Stimulated activated CD4-positive, alpha-beta T cell treated with anti-CD3 and anti-CD28 coated beads, Interleukin-2, amount 100 ng/mL, for 4 hours (primary cell): ENCODE data around the gene FCGR3A.
"Not testable (repeated sequence)": the region's sequence is repeated elsewhere in the genome, so short reads cannot be mapped to it uniquely, and the experiment has no call there.

ENCODE experiments used
- DNase-seq: peaks from one replicate; pipeline ENCODE4 v3.0.0-alpha.2; 2020; ENCODE audit warnings: low read depth

FCGR3A gene

DNA sequence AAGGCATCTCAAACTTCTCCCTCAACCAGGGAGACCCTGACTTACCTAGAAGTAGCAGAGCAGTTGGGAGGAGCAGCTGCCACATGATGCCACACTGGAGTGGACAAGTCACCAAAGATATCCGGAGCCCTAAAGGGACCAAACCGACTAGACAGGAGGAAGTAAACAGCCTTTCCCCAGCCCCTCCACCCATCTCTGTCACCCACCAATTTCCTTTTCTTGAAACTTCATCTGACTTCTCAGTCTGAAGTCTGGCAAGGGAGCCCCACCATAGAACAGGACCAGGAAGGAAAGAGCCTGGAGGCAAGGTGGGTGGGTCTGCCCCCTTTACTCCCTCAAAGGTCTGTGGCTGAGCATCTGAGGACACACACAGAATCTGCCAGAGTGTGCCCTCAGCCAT lies at the start of gene FCGR3A:
Gene FCGR3A, minus strand, starts transcription at position 167 of the 400 bp plus-strand sequence. Its CDS starts 82 bp downstream, at position 85.
- no peak for DNase-seq

- not testable (repeated sequence) for DNase-seq
These were observed 47.5 kb upstream of the FCGR3A start for GRCh38 chr1:161597077-161597476.

- DNase-seq, result not testable (repeated sequence)
These were observed 46.0 kb upstream of the FCGR3A start for GRCh38 chr1:161595583-161595982.

DNA sequence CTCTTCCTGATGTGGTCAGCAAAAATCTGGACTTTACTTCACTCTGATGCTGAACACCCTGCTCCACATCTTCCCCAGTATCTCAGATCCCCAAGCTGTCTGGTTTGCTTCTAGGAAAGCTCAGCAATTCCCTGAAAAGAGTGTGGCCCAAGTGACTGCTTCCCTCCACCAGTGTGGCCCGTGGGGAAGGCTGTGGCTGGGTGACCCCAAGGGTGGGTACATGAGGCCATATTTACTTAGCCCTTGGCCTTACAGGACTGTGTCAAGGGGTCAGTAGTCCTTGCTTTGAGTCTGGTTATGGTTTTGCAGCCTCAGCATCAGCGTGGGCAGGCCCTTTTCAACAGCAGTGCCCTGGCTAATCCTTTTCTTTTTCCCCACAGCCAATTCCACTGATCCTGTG lies 45.6 kb upstream of the FCGR3A start:
- DNase-seq, result not testable (repeated sequence)

- not testable (repeated sequence) for DNase-seq
These were observed 44.8 kb upstream of the FCGR3A start for GRCh38 chr1:161594269-161594984.

- not testable (repeated sequence) for DNase-seq
These were observed 43.6 kb upstream of the FCGR3A start for GRCh38 chr1:161593092-161593755.

DNA sequence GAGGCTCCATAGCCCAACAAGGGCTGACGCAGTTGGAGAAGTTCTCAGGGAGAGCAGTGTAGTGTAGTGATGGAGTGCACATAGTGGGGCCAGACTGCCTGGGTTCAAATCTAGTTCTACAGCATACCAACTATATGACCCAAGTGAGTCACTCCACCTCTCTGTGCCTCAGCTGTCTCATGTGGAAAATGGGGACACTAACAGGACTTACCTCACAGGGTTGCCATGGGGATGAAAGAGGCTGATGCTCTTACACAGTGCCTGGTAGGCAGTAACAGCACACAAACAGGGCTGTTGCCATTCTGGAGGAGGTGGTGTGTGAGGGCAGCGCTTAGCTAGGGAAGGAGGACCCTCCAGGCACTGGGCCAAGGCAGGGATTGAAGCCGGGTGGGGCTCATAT lies 43.0 kb upstream of the FCGR3A start:
- DNase-seq, result not testable (repeated sequence)

DNA sequence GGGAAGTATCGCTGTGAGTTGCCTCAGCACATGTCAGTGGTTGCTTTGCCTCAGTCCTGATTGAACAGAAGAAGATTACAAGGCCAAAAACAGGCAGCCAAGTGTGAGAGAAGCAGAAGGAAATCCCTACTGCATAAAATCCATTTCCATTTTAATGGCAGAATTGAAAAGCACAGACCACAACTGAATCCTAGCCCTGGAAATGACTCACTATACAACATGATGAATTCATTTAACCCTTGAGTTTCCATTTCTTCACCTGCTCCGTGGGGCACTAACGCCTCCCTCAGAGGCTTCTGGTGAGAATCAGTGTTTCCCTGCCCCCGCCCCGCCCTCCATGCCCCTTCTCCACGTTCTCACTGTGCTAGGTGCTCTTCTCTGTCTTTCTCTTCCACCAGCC lies 40.3 kb upstream of the FCGR3A start:
- not testable (repeated sequence) for DNase-seq

GRCh38 chr1:161589365-161589764 lies 39.7 kb upstream of the FCGR3A start:
- DNase-seq, result not testable (repeated sequence)

- not testable (repeated sequence) for DNase-seq
These were observed 39.0 kb upstream of the FCGR3A start for GRCh38 chr1:161588596-161588995.

DNA sequence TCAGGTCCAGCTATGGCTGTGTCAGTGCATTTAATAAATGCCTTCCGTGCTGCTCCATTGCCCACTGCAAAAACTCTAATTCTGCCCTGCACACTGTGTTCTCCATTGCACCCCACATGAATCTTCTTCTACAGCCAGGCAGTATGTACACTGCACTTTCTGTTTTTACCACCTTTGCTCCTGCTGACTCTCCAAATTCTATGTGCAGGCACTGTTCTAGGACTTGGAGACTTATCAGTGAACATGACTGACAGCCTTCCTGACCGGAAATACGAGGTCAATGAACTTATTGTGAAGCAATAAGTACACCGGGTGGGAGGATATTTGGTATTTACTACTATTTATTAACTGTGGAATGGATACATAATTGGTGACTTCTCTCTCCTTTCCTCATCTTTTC lies 33.3 kb upstream of the FCGR3A start:
- DNase-seq, result not testable (repeated sequence)

DNA sequence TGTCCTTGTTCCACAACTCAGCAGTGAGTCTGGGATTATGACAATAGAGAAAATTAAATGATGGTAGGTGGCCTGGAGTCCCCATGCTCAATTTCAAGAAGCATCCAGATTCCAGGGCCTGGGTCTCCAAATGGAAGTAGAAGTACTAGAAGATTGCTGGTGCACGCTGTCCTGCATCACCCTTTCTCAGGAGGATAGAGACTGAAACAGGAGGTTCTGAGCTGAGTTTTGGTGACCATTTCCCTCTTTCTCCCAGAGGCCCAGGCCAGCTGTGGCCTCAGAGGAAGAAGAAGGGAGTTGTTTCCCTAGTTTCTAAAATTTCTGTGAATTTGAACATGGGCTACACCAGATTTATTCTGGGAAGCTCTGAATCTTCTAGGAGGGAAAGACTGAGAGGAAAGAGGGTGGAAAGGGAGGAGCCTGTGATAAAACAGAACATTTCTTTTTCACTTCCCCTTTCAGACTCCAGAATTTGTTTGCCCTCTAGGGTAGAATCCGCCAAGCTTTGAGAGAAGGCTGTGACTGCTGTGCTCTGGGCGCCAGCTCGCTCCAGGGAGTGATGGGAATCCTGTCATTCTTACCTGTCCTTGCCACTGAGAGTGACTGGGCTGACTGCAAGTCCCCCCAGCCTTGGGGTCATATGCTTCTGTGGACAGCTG lies 31.4 kb upstream of the FCGR3A start:
- not testable (repeated sequence) for DNase-seq

DNA sequence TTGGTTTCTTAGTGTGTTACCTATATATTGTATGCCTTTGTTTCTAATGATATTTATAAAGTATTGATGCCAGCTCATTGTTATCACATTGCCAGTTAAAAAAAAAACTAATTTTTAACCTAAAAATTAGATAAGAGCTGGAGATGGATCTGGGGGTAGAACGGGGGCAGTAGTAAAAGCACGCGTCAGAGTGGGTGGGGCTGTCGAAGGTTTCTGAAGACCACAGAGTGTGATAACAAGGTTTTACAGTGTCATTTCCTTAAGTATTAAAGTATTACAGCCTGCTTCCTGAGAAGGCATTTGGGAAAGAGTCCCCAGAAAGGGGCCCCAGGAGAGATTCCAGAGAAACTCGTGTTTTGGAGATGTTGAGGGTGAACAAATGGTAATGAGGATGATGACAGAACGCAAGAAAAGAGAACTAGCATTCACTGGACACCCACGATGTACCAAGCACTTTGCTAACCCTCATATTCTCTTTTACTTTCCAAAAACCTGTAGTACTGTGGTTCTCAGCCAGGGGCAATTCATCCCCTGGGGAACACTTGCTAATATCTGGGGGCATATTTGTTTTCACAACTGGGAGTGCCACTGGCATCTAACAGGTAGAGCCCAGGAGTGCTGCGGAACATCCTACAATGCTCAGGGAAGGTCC lies 30.4 kb upstream of the FCGR3A start:
- DNase-seq, result not testable (repeated sequence)

GRCh38 chr1:161576676-161577075 lies 27.1 kb upstream of the FCGR3A start:
- not testable (repeated sequence) for DNase-seq

DNA sequence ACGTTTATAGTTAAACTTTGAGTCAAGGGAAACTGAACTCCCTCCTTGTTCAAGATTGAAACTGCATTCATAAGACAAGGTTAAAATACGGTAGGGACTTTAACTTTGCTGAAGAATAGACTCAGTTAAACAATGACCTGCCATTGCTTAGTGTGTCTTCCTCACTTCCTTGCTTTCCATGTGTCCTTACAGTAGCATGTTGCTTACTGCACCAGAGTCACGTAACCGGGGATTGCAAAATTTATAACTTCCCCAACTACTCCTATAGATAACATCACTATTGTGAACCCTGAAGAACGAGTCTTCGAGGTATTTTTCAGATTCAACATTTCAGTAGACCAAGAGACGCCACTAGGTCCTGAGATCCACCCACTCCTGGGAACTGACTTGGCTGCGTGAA lies 22.1 kb upstream of the FCGR3A start:
- not testable (repeated sequence) for DNase-seq

DNA sequence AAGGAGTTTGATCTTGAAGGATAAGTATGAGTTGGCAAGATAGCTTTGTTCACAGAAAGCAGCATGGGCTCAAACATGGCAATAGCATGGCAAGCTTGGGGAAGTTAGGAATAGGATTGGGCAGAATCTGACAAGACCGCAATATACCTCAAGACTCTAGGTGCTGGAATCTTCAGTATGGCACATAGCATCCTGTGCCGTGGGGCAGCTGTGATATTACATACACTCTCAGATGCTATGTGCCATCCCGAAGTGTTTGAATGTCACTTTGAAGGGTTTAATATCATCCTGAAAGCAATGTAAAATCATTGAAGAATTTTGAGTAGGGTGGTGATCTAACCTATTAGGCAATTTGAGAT lies 17.0 kb upstream of the FCGR3A start:
- not testable (repeated sequence) for DNase-seq

DNA sequence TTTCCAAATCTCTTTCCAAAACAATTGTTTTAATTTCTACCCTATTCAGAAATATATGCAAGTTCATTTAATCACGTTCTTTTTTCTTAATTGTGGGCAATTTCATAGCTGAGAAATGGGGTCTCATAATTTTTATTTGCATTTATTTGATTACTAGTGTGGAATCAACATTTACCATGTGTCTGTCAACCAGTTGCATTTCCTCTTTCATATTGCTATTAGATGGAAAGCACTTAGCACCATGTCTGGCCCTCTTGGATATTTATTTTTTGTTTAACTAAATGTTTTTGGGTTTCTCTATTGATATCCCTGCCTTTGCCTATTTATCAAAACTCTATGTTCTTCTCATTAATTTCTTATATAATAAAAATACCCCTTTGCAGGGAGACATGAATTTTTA lies 13.9 kb upstream of the FCGR3A start:
- not testable (repeated sequence) for DNase-seq

- not testable (repeated sequence) for DNase-seq
These were observed 12.8 kb upstream of the FCGR3A start for GRCh38 chr1:161562441-161562840.

DNA sequence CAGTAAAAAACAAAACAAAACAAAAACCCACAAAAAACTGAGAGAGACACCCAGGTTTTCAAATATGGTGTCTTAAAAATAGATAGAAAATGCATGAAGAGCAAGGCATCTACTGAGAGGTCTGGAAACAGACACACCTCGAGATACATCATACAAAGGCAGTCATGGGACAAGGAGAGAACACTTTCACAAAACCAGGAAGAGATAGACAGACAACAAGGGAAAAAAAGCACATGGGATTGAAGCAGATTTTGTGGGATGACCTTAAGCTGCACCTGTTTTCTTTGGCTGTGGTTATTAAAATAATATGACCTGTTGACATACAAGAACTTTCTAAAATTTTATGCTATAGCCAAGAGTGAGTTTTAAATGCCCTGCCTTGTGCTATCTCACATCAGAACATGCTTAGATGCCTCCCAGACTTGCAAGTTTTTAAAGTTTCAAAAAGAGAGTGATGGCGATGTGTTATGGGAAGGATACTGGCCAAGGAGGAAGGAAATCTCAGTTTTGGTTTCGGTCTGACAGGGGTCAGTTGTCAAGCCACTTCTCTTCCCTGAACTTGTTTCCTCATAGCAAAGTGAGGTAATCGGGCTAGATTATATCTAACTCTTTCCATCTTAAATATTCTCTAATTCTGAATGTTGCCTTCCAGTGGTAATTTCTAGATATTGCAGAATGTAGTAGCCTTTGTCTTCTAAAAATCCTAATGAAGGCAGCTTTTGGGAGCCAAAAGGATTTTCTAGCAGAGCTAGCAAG lies 11.5 kb upstream of the FCGR3A start:
- not testable (repeated sequence) for DNase-seq

GRCh38 chr1:161557506-161558450 lies 8.2 kb upstream of the FCGR3A start:
- DNase-seq, result not testable (repeated sequence)
